Right kidney (tissue), 1 donor: ENCODE data around the gene ELAVL2.

ENCODE experiments used
- DNase-seq: peaks from one replicate; pipeline ENCODE4 v3.0.0-alpha.2; 2016

Gene ELAVL2

DNA sequence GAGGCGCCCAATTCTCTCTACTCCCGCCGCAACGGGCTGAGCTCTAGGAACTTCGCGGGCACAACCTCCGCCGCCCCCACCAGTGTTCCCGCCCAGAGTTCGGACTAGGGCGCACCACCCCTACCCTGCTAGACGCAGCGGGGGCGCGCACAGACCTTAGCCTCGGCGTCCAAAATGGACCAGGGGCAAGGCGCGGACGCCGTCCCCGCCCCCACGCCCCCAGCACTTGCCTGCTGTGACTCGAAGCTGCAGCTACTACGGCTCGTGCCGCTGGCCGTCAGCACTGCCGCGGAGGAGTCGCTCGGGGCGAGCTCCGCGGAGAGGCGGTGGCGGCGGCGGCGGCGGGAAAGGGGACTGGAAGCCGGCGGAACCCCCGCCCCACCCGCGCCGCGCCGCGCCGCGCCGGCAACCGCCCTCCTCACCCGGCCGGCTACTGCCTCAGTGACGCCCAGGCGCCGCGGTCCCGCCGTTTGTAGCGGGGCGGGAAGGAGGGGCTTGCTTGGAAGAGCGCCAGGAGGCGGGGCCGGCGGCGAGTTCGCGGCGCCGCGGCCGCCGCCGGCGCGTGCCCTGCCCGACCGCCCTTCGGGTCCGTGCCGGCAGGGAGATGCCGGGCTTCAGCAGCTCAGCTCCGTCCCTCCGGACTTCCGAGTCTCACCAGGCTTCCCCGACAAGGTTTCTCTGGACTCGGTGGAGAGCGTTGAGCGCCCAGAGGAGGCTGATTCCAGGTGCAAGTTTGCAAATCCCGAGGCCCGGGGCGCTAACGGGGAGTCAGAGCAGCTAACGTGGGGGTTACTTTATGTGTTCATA lies 4.5 kb downstream of the ELAVL2 start:
- peak; percentile 74 for DNase-seq

DNA sequence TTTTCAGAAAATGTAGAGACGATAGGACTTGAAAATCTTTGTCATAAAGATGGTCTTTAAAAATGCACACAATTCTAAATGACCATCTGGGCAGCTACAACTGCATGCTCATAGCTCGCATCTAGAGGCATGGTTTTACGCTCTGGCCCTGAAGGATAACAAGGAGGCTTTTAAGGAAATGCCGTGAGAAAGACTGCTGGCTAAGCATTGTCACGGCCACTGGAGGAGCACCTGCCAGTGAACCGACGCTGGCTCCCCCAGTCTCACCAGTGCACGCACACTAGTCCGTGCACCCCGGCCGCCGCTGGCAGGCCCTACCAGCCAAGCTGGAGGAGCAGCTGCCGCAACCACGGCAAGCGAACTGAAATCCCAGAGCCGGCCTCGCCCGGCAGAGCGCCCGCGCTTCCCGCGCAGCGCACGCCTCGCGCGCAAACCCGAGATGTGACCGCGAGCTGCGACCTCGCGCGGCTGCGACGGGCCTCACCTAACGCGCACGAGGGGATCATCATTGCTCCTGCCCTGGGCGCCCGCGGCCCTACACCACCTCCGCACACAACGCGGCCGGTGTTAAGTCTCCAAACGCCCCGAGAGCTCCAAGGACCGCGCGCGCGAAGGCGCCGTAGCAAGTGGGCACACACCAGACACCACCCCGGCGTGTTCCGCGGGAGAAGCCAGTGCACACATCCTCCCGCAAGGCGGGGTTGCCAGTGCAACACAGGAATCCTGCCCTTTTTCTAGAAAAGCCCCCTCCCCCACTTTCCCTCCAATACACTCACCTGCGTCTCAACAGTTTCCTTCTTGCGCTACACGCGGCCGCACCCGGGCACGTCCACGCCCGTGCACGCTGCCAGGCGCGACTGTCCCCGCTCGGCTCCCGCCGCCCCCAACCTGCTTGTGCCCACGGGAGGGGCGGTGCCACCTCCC lies 5.3 kb downstream of the ELAVL2 start:
- peak; percentile 75 for DNase-seq

DNA sequence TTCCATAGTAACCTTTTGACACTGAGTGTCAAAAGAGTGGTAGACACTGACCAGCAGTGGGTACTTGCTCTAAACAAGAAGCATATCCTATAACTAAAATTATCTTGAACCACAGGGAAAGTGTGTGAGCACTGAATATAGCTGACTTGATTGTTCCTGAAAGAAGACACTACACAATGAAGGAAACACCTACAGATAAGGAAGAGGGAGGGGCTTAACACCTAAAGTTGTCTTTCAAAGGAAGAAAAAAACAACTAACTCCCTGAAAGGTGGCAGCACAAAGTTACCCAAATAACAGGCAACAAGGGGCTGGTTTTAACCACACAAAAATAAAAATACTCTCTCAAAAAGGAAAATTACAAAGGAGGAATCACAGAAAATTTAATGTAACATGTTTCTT lies 6.6 kb downstream of the ELAVL2 start:
- no peak for DNase-seq

DNA sequence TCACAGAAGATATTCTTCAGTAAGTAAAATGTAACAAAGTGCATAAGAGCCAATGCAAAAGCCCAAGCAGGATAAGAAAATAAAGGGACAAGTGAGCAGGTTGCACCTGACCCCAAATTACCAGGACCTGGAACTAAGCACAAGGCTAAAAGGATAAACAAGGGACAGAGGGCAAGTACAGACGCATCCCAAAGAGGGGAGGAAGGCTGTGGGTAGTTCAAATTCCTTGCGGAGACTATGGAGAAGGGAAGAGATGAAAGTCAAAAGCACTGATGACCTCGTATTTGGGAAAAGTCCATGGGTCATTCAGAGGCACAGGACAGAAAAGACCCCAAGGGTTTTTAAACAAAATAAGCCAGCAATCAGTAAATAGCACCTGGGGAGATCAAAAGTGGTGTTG lies 11.8 kb downstream of the ELAVL2 start:
- no peak for DNase-seq

DNA sequence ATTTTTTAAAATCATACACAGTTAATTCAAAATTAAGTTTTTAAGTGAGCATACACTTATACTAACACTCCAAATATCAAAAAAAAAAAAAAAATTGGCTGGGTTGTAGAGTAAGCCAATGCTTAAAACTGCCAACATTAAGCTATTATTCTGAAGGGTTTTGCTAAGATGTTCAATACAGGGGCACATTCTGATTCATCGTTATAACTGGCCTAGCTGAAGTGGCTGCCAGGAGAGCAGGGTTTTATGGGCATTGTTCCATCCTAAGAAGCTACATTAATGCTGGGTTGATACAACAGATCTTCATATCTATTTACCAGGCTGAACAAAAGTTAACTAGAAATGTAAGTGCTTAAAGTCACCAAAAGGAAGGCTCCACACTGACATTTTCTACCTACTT lies 13.4 kb downstream of the ELAVL2 start:
- DNase-seq, result no peak

DNA sequence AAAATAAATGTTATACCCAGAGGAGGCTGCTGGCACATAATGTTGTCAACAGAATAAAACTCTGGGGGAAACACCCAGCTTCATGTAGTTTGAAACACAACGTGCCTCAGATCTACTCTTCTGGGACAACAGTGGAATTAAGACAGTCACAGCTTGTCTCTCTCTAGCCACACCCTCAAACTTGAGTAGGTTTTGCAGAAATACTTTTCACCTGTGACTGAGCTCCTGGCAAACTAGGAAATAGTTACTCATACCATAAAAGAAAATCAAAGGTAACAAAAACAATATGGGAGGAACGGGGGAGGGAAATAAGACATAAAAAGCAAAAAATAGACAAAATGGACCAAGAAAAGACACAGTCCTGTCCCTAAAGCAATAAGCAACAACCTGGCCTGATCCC lies 14.4 kb downstream of the ELAVL2 start:
- no peak for DNase-seq

DNA sequence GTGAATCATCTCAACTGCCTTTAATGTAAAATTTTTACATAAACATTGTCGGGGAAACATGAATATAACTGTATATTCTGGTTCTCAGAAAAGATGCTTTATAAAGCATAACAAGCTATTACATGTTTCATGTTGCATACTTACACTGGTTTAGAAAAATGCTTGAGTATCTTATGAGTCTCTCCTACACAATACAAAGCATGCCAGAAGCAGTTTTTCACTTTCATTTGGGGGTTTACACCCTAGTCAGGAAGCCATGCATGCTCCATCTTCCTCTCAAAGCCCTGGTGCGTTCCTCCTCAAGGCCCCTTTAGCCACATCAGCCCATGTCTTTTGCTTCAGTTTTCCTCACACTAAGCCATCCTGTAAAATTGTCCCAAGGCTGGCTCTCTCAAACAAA lies 22.8 kb downstream of the ELAVL2 start:
- no peak for DNase-seq

DNA sequence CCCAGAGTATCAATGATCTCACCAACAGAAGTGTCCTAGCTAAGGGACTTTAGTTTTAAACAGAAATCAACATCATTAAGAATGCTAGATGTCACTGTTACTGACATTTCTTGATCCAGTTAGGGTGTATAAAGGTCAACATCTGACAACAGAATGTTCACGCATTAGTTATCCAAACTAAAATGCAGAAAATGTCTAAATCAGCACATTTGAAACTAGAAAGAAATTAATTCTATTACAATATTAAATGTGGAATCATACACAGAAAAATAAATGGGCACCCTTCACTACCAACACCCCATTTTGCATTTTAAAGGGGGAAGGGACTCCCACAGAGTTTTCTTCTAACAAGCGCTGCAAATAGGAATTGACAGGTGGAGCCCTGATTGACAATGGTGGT lies 24.5 kb downstream of the ELAVL2 start:
- DNase-seq, result no peak

DNA sequence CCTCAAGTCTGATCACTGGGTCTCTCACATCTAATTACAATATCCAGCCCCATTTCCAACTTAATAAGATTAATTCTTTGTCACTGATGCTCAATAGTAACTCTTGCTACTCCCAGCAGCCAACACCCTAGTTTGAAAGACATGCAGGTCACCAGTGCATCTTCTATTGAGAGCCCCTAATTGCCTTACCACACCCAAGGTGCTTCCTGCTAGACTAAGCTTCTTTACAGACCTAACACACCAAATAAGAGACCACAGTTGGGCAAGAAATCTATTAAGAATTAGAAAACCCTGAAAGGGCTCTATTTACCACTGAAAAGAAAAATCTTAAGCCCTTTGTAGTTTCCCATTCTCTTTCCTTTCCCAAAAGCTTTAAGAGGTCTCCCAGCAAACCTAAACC lies 26.5 kb downstream of the ELAVL2 start:
- no peak for DNase-seq

DNA sequence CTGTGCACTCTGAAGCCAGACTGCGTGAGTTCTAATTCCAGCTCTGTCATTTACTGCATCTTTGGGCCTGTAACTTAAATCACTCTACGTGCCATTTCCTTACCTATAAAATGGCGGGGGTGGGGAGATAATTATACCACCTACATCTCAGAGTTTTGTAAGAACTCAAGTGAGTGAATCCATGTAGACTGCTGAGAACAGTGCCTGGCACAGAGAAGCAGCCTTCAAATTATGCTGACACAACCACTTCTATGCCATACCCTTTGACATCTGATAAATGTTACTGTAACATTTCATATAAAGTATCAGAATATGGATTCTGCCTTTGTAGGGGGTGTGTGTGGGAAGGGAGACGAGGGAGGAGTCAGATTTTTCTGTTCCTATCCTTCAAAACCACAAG lies 27.7 kb downstream of the ELAVL2 start:
- DNase-seq, result no peak

DNA sequence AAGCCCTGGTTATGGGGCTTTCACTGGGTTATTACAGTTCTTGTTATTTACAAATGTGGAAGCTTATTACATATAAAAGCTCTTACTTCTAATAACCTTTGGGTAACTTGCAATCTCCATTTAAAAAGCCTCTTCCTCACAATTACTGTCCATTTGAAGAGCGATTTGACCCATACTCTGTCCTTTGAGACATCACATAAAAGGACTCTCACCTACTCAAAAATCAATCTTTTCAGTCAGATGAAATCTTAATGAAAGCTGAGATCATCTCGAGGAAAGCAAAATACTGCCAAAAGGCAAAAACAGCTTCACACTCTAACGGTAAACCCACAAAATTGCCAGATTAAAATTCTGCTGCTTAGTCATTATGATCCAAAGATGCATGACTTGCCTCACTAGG lies 29.8 kb downstream of the ELAVL2 start:
- DNase-seq, result no peak

DNA sequence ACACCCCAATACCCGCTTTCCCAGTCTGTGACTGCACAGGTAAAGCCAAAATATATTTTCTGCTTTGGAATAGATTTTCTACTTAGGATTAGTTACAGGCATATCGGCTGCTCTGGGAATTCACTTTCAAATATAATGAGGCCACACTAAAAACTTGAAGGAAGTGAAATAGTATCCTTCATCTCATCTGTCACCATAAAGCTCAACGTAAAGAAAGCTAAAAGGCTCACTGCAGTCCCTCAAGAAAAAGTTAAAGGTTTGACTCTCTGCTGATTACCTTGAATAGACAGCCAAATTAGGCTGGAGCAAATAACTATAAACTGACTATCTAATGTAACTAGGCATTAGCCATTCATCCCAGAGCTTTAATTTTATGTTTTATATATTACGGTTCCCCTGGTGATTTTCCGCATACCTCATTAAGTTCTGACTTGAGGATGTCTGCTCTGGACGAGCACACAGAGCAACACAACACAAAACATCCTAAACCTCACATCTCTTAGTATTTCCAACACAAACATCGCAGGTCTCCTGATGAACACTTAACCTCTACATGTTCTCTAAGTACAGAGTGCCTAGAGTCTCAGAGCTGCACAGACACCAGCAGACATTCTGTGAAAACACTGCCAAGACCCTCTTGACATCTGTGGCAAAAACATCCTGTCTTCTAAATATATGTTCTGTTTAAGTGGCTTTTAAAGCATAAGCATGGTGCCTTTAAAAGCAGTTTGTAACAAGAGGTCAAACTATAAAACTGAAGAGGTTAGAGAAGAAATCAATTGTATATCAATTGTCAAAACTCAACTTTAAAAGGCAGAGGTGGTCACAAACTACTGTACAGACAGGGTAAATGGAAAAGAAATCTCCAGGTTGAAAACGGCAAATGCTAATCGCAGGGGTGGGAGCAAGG lies 35.4 kb downstream of the ELAVL2 start:
- DNase-seq, result no peak

DNA sequence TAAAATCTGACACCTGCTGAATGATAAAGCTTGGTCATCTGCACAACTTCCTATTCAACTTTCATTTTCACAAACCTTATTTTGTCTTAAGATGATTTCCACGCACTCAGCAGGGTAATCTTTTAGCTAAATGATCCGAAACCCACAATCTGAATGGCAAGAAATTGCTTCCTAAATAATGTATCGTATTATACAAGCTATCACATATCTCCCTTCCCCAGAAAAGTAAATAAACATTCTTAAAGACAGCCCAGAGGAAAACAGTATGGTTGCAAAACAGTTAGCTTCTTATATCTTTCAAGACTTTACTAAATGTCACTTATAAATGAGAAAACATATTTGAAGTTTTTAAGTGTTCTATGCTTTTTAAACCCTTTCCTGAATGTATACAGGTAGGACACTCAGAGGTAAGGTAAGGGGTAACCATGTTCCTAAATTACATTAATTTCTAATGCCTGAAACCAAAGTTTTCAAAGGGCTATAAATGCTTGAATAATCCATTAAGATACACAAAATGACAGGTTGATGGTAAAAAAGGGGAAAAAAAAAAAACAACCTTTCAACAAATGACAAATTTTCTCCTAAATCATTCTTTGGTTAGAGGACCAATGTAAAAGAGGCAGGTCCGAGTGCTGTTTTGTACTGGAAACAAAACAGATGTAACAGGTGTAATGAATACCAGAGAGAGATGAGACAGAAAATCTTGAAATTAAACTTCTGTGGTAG lies 36.3 kb downstream of the ELAVL2 start:
- DNase-seq, result no peak

DNA sequence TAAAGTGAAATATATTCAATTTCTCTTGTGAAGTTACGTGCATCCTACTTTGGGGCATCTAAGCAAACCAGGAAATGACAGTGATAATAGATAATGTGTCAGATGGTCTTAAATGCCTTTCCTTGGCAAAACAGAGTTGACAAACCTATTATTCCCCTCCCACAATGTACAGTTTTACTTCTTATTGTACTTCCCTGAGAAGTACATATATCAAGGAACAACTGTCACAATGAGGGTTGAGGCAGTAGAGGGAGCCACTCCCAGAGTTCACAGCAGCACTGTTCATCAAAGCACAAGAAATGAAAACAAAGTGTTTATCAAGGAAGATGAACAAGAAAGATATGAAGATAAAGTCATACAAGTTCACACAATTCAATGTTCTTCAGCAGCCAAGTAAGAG lies 41.1 kb downstream of the ELAVL2 start:
- no peak for DNase-seq

DNA sequence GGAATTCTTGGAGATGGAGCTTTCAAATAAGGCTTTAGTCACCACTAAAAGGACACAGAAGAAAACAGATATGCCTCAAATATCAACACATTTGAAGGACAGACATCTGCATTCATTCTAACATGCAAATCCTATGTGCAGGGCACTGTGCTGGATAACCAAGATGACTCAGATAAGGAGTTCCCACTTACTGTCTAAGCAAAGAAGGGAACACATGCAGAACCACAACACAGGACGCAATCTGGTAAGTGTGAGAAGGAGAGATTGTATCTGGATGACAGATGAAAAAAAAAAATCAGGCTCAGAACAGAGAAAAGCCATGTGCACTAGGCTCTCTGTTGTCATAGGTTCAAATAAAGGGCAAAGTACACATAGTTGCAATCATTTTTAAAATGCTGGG lies 42.5 kb downstream of the ELAVL2 start:
- DNase-seq, result no peak

DNA sequence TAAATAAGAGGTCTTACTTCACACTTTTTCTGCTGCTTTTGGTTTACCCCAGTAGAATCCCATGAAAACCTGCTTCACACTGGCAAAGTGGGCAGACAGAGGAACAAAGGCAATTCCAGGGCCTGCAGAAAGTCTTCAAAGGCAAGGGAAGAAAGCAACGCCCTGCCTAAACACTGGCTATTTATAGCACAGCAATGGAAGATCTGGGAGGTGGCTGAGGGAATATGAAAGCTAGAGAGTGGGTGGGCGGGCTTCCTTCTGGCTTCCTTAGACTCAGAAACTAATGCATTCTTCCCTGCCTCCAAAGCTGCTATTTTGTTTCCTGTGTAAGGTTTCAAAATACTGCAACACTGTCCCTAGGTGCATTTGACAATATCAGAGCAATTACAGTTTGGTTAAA lies 46.8 kb downstream of the ELAVL2 start:
- DNase-seq, result no peak

DNA sequence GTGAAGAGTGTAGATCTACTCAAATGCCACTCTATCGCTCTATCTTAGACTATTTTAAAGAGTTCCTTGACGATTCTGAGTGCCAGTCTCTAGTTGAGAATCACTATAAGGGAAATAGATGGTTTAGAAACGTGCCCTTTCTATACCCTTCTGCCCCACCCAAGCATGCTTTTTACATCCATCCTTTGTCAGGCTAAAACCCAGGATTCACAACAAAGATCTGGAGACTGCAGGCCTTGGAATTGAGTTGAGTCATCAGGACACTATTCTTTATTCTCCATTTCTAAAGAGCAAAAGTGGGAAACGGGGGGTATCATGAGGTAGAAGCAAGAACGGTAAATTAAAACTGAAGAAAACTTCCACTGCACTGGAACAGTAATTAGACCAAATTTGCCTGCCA lies 48.7 kb downstream of the ELAVL2 start:
- no peak for DNase-seq

DNA sequence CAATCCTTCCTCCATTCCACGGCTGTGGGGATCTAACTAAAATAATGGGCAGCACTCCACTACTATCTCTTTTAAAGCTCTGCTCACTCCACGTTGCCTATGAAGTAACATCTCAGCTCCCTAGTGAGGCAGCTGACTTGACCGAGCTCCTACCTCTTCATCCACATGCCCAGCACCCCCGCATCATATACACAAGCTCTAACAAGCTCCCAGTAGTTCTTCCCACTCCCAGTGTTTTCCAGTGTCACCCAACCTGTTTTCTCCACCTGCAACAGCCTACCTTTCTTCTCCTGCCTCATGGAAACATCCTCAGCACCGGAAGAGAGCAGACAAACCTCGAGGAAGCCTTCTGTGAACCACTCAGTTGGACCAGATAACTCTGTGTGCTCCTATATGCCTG lies 50.5 kb downstream of the ELAVL2 start:
- no peak for DNase-seq

DNA sequence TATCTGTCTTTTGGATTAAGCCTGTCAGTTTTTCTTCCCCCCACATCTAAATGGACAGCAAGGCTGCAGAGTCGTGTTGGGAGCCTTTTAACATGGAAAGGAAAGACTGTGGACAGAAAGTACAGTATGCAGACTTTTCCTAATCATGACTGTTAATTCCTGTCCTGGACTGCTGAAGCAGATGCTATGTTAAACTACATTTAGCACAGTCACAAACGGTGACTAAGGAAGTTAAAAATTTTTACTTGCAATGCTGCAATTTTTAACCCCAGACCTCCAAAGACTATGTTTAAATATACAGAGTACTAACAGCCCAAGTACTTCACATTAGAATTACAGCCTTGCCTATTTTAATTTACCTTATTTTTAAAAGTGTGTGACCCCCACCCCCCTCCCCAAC lies 51.8 kb downstream of the ELAVL2 start:
- DNase-seq, result no peak

DNA sequence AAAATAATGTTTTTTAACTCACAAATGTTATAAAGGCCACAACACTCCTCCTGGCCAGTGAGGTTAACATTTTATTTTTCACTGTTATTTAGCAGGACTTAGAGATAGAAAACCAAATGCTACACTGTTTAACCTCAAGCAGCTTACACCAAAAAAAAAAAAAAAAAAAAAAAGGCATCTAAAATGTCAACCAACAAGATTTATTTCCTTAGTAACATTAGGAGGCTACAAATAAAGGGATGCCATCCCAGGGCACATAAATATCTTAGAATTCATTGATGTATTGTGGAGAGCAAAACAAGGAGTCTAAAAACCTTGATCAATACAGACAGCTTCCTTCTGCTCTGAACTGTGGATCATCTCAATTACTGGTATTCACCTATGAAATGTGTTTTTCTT lies 53.7 kb downstream of the ELAVL2 start:
- no peak for DNase-seq

DNA sequence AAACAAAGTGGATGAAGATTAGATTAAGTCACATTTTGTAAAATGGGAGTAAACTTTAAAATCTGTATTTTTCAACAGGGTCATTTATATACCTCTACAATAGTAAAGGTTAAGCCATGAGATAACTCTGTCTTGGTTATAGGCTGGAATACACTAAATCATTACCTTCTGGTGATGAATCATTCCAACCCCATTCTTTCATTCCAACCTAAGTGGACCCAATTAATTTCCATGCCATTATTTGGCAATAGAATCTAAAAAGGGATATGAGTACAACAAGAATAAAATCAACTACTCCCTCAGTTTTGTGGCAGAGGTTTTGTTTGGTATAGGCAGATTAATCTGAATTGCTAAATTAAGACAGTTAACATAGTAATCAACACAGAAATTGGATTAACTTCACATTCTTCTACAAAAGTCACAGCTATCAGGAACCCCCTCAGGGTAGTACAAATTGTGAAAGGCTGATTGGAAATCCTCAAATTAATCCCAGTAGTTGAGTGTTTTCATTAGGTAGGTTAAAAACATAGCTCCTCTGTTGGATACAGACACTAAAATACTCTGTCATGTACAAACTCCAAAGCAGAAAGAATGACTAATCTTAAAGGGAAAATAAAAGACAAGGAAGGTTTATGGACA lies 54.2 kb downstream of the ELAVL2 start:
- DNase-seq, result no peak
